Measurements from ENCODE around the gene SELENOS. TPM values are rescaled to one million over a fixed set of nuclear protein-coding genes. Genes with fewer than 3 reads are reported as not detected.

The SELENOS gene
- total RNA-seq, 2 donors from 2014 or later = 66.9 to 100 TPM

- Histone ChIP-seq H3K27ac (no peak overlapping the region), H3K27me3 (replicated peaks; ENCODE audit: insufficient read depth) (no peaks in the 10 kb centered on the region), H3K9me3 (no peaks in the 10 kb centered on the region), H3K4me1 (replicated peaks) (peaks cover 30% of the 10 kb centered on the region), H3K36me3 (peaks cover 0 to 4% of the 10 kb centered on the region in 2 donors), H3K4me3 (no peak overlapping the region)
- WGBS = 89% methylated on average over 12 of the region's 12 CpGs
- no peak for DNase-seq (ENCODE audit: low spot score)
- TF ChIP-seq, protein P1, sequence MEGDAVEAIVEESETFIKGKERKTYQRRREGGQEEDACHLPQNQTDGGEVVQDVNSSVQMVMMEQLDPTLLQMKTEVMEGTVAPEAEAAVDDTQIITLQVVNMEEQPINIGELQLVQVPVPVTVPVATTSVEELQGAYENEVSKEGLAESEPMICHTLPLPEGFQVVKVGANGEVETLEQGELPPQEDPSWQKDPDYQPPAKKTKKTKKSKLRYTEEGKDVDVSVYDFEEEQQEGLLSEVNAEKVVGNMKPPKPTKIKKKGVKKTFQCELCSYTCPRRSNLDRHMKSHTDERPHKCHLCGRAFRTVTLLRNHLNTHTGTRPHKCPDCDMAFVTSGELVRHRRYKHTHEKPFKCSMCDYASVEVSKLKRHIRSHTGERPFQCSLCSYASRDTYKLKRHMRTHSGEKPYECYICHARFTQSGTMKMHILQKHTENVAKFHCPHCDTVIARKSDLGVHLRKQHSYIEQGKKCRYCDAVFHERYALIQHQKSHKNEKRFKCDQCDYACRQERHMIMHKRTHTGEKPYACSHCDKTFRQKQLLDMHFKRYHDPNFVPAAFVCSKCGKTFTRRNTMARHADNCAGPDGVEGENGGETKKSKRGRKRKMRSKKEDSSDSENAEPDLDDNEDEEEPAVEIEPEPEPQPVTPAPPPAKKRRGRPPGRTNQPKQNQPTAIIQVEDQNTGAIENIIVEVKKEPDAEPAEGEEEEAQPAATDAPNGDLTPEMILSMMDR (IDR thresholded peaks at IDR 0.05) = no peak
- no peak for TF ChIP-seq POLR2A (IDR thresholded peaks at IDR 0.05)
- no peak for TF ChIP-seq POLR2AphosphoS5 (IDR thresholded peaks at IDR 0.05)
- intact Hi-C loops (cut with DNase I) = loop anchor here (5.0 kb wide), 1 partner anchor 50 kb away; no protein-coding TSS in a partner anchor
These were observed 40.0 kb downstream of the SELENOS start for GRCh38 chr15:101237251-101237650.

DNA sequence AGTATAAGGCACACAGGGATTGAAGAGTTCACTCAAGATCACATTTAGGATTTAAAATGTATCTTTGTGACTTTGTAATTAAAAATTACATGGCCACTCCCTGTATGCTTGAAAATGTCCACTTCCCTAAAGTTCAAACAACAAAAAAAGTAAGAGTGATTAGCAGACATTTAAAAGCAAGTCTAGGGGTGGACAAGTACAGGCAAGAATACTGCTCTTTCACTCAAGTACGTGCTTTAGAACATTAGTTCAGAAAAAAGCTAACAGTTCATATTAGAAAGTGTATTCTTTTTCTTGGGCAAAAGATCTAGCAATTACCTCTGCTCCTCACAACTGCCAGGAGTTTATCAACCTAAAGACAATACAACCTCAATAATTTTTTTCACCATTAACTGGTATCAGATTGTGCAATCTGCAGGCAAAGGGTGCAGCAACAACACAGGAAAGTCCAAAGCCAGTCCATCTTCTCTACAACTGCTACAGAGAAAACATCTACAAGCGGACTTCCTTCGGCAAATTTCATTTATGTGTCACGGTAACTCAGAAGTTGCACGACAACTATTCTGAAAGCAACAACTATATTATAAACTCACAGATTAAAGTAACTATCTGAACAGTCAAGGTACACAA lies 43.5 kb downstream of the SELENOS start:
- H3K36me3 ChIP-seq = peaks cover 0 to 4% of the 10 kb centered on the region in 2 donors
- WGBS = 31% methylated on average over 5 of the region's 5 CpGs
- H3K27ac ChIP-seq = peak overlapping the region; percentile 3 to 69
- intact Hi-C loops (cut with DNase I) = no loop called here
- no peaks in the 10 kb centered on the region for H3K27me3 ChIP-seq (replicated peaks; ENCODE audit: insufficient read depth)
- H3K9me3 ChIP-seq = no peaks in the 10 kb centered on the region
- H3K4me1 ChIP-seq (replicated peaks) = peaks cover 21% of the 10 kb centered on the region
- TF ChIP-seq POLR2AphosphoS5 (IDR thresholded peaks at IDR 0.05) (no peak), POLR2A (IDR thresholded peaks at IDR 0.05) (no peak)
- TF ChIP-seq, protein P1 (IDR thresholded peaks at IDR 0.05) = no peak
- H3K4me3 ChIP-seq = no peak overlapping the region
- DNase-seq (ENCODE audit: low spot score) = no peak

DNA sequence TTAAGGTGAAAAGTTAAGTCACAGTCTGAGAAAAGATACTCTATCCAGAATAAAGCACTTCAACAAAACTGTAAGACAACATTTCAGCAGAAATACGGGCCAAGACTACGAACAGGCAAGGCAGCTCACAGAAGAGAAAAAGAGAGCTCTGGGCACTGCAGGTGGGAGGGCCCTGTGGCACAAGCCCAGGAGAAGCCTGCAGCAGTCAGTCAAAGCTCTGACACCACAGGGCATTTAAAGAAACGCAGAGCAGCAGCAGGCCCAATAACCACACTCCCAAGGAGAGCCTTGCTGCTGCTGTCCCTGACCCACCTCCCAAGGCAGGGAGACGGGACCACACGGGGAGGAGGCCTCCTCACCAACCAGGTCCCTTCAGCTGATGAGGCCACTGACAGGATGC lies 44.6 kb downstream of the SELENOS start:
- peaks cover 0 to 4% of the 10 kb centered on the region in 2 donors for H3K36me3 ChIP-seq
- intact Hi-C loops (cut with DNase I) = no loop called here
- peak overlapping the region; percentile 3 to 69 for H3K27ac ChIP-seq
- no peaks in the 10 kb centered on the region for H3K27me3 ChIP-seq (replicated peaks; ENCODE audit: insufficient read depth)
- no peaks in the 10 kb centered on the region for H3K9me3 ChIP-seq
- no peak overlapping the region for H3K4me3 ChIP-seq
- 11% methylated on average over 3 of the region's 5 CpGs for WGBS
- no peak for TF ChIP-seq POLR2AphosphoS5 (IDR thresholded peaks at IDR 0.05)
- TF ChIP-seq POLR2A (IDR thresholded peaks at IDR 0.05) = no peak
- TF ChIP-seq, protein P1 (IDR thresholded peaks at IDR 0.05) = no peak
- DNase-seq (ENCODE audit: low spot score) = no peak
- H3K4me1 ChIP-seq (replicated peaks) = peaks cover 21% of the 10 kb centered on the region

DNA sequence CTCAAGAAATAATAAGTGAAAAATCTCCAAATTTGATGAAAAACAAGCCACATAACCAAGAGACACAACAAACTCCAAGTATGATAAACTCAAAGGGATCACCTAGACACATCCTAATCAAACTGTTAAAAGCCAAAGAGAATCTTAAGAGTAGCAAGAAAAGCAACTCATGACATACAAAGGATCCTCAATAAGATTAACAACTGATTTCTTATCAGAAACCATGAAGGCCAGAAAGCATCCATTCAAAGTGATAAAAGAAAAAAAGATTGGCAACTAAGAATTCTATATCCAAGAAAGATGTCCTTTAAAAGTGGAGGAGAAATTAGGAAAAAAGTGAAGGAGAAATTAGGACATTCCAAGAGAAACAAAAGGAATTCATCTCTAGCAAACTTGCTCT lies 49.0 kb downstream of the SELENOS start:
- H3K4me3 ChIP-seq = no peak overlapping the region
- no peaks in the 10 kb centered on the region for H3K27me3 ChIP-seq (replicated peaks; ENCODE audit: insufficient read depth)
- intact Hi-C loops (cut with DNase I) = no loop called here
- DNase-seq (ENCODE audit: low spot score) = no peak
- no peaks in the 10 kb centered on the region for H3K9me3 ChIP-seq
- peaks cover 10% of the 10 kb centered on the region for H3K4me1 ChIP-seq (replicated peaks)
- H3K36me3 ChIP-seq = no peaks in the 10 kb centered on the region
- H3K27ac ChIP-seq = no peak overlapping the region
- TF ChIP-seq, protein P1 (IDR thresholded peaks at IDR 0.05) = no peak
- no peak for TF ChIP-seq POLR2A (IDR thresholded peaks at IDR 0.05)
- no peak for TF ChIP-seq POLR2AphosphoS5 (IDR thresholded peaks at IDR 0.05)

- no peak for TF ChIP-seq POLR2A (IDR thresholded peaks at IDR 0.05)
- no peak for DNase-seq (ENCODE audit: low spot score)
- no peaks in the 10 kb centered on the region for H3K27me3 ChIP-seq (replicated peaks; ENCODE audit: insufficient read depth)
- no peaks in the 10 kb centered on the region for H3K9me3 ChIP-seq
- WGBS = 83% methylated on average over 5 of the region's 5 CpGs
- no peak overlapping the region for H3K27ac ChIP-seq
- H3K4me3 ChIP-seq = no peak overlapping the region
- intact Hi-C loops (cut with DNase I) = no loop called here
- H3K36me3 ChIP-seq = no peaks in the 10 kb centered on the region
- H3K4me1 ChIP-seq (replicated peaks) = peaks cover 3% of the 10 kb centered on the region
These were observed 51.6 kb downstream of the SELENOS start for GRCh38 chr15:101225658-101226057.

Other genes starting within 250 kb of the SELENOS start
- 10 to 100 TPM; 30.4 to 46.4 TPM for gene CHSY1, start 25.4 kb downstream of the SELENOS start, total RNA-seq
- 10 to 100 TPM; 23.6 to 55.3 TPM for gene SNRPA1, start 17.8 kb upstream of the SELENOS start, total RNA-seq
- gene PCSK6, start 212.2 kb upstream of the SELENOS start, total RNA-seq = 10 to 100 TPM in 1 of 2 donors, 1 to 10 TPM in 1; 4.4 to 84.1 TPM